Pulmonary artery endothelial cell (primary cell): ENCODE measurements around the gene ANKFN1. TPM values are rescaled to one million over a fixed set of nuclear protein-coding genes. Genes with fewer than 3 reads are reported as not detected.

Experiments used
- DNase-seq: peaks from one replicate; pipeline ENCODE4 v3.0.0-alpha.2; 2011; ENCODE audit warnings: low read depth, low spot score
- total RNA-seq: library from RNA; depleted of rRNA; stranded (reverse); fragments of >200 nt; gene quantifications from 2 replicates; pipeline ENCODE4 v1.2.3, GENCODE V29; 2014

The ANKFN1 gene
- total RNA-seq: 0.42 and 1.5 TPM in 2 replicates

- no peak for DNase-seq
Observed at GRCh38 chr17:56152874-56153602, at the start of gene ANKFN1. TSS of gene ANKFN1 (plus strand) at chr17:56153475. CDS start at chr17:56212668, 59,193 bp downstream.

GRCh38 chr17:56108811-56109284 lies 44.4 kb upstream of the ANKFN1 start:
- DNase-seq: no peak

GRCh38 chr17:56109836-56110235 lies 43.4 kb upstream of the ANKFN1 start:
- no peak for DNase-seq

GRCh38 chr17:56110463-56111135 lies 42.7 kb upstream of the ANKFN1 start:
- no peak for DNase-seq

GRCh38 chr17:56111706-56112485 lies 41.4 kb upstream of the ANKFN1 start:
- DNase-seq: no peak

GRCh38 chr17:56113486-56113885 lies 39.8 kb upstream of the ANKFN1 start:
- DNase-seq: no peak

GRCh38 chr17:56114469-56114868 lies 38.8 kb upstream of the ANKFN1 start:
- DNase-seq: no peak

GRCh38 chr17:56119191-56119590 lies 34.1 kb upstream of the ANKFN1 start:
- no peak for DNase-seq

- DNase-seq: no peak
Observed at GRCh38 chr17:56119936-56120335, 33.3 kb upstream of the ANKFN1 start.

GRCh38 chr17:56121191-56122051 lies 31.9 kb upstream of the ANKFN1 start:
- DNase-seq: no peak

GRCh38 chr17:56125830-56126819 lies 27.1 kb upstream of the ANKFN1 start:
- DNase-seq: peak; percentile 43

GRCh38 chr17:56130026-56130425 lies 23.2 kb upstream of the ANKFN1 start:
- DNase-seq: no peak

GRCh38 chr17:56130631-56131030 lies 22.6 kb upstream of the ANKFN1 start:
- DNase-seq: no peak

- DNase-seq: no peak
Observed at GRCh38 chr17:56131431-56131830, 21.8 kb upstream of the ANKFN1 start.

GRCh38 chr17:56136301-56136700 lies 17.0 kb upstream of the ANKFN1 start:
- DNase-seq: no peak

- DNase-seq: no peak
Observed at GRCh38 chr17:56141046-56141839, 12.0 kb upstream of the ANKFN1 start.

GRCh38 chr17:56142325-56142724 lies 10.9 kb upstream of the ANKFN1 start:
- DNase-seq: no peak

GRCh38 chr17:56142781-56143180 lies 10.5 kb upstream of the ANKFN1 start:
- DNase-seq: no peak

GRCh38 chr17:56144223-56144622 lies 9.1 kb upstream of the ANKFN1 start:
- no peak for DNase-seq
